Measurements from ENCODE around the gene ADAM11.

GRCh38 chr17:44778656-44779210 is 19.9 kb downstream of the ADAM11 start:
- TF ChIP-seq GATA3 (IDR thresholded peaks at IDR 0.05; ENCODE audit: low read depth, low read length) (no peak), GATA2 (IDR thresholded peaks at IDR 0.05; ENCODE audit: low read depth, low read length) (no peak)

Measured in SH-SY5Y (cell line).